BLaER1 (cell line): ENCODE results near the gene PDX1.

Experiments used
- H3K27ac ChIP-seq: shearing (Covaris generic); formaldehyde crosslinking; 2 replicates; pipeline ENCODE4 v1.8.1; 2022
- H3K27me3 ChIP-seq: shearing (Covaris generic); formaldehyde crosslinking; 2 replicates; pipeline ENCODE4 v1.8.1; 2022
- H3K36me3 ChIP-seq: shearing (Covaris generic); formaldehyde crosslinking; 2 replicates; pipeline ENCODE4 v1.8.1; 2022
- H3K4me1 ChIP-seq: shearing (Covaris generic); formaldehyde crosslinking; 2 replicates; pipeline ENCODE4 v1.8.1; 2022
- H3K4me2 ChIP-seq: shearing (Covaris generic); formaldehyde crosslinking; 2 replicates; pipeline ENCODE4 v1.8.1; 2022
- H3K4me3 ChIP-seq: shearing (Covaris generic); formaldehyde crosslinking; 2 replicates; pipeline ENCODE4 v1.8.1; 2022
- H3K9ac ChIP-seq: shearing (Covaris generic); formaldehyde crosslinking; 2 replicates; pipeline ENCODE4 v1.8.1; 2022
- H3K9me3 ChIP-seq: shearing (Covaris generic); formaldehyde crosslinking; 2 replicates; pipeline ENCODE4 v1.8.1; 2022
- H4K20me1 ChIP-seq: shearing (Covaris generic); formaldehyde crosslinking; 2 replicates; pipeline ENCODE4 v1.8.1; 2022
- Cebpa-rat ChIP-seq: shearing (Covaris generic); IDR thresholded peaks from 2 replicates; pipeline ENCODE4 v1.8.1; 2022

Gene PDX1

DNA sequence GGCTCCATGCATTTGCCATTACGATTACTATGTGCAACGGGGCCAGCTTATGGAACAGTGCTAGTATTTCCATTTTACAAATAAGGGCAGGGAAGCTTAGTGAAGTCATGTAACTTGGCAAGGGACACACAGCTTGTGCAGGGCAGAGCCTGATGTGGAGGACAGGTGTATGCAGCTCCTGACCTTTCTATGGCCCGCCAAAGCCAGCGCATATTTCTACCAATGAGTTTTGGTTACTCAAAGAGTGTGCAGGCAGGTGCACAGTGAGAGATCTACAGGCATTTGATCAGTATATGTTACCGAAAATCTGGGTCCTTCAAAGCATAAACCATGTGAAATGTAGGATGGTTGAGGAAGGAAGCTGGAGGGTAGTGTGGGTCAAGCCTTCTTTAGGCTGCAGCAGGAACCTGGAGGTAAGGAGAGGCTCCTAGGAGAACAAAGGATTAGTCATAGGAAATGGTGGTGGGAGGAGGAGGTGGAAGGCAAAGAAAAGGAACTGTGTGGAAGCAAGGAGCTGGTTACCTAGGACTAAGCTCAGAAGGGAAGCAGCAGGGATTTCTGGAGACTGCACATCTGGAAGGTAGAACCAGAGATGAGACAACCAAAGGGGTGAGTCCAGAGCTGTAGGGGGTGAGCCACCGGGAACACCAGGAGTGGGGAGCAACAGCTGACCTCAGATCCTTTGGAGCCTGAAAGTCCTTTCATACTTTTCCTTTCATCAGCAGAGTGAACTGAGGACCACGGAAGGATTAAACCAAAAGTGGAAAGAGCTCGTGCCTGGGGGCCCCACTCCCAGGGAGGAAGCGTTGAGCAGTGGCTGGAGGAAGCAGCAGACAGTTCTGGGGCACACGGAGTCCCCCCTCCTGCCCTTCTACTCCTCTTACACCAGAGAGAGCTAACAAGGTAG is 4.2 kb upstream of the PDX1 start:
- peaks cover 13% of the 10 kb centered on the region for H3K9me3 ChIP-seq
- no peak overlapping the region for H3K9ac ChIP-seq
- peaks cover 46% of the 10 kb centered on the region for H4K20me1 ChIP-seq
- peaks cover 71% of the 10 kb centered on the region for H3K27me3 ChIP-seq
- no peak overlapping the region for H3K4me3 ChIP-seq
- no peak for TF ChIP-seq Cebpa-rat
- H3K27ac ChIP-seq = no peak overlapping the region
- no peaks in the 10 kb centered on the region for H3K36me3 ChIP-seq
- H3K4me2 ChIP-seq = no peak overlapping the region
- peaks cover 6% of the 10 kb centered on the region; the same call in 1 of the 2 replicates for H3K4me1 ChIP-seq

DNA sequence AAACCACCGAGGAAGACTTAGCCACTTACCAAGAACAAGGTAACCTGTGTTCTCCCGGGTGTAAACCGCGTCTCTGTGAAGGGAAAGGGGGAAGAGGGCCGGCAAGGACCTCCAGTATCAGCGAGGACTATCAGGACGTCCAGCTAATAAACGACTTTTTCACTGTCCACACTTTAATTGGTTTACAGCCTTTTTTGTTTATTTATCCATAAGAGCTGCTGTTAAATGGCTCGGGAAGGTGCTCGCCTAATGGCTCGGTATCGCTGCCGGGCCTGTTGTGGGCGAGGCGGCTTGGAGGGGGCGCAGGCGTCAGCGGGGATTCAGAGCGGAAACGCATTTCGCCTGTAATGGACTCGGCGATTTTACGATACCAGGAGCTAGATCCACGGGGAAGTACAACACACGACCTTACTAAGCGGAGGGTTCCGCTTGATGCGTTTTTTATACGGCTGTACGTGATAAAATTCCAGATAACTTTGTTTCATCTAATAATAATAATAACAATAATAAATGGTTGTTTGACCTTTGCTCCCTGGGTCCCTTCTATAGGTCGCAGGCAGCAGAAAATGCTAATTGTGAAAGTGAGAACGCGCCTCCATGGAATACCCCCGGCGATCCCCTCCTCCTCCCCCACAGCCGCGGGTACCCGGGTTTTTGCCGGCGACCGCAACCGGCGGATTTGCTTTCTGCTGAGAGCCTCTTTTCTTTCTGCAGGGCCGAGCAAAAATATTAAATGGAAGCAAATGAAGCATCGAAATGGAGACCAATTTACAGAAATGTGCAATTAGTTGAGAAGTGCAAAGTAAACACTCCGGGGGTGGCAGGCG is 2.5 kb upstream of the PDX1 start:
- Histone ChIP-seq H4K20me1 (peaks cover 63% of the 10 kb centered on the region), H3K4me2 (no peak overlapping the region), H3K27me3 (peaks cover 89% of the 10 kb centered on the region), H3K4me1 (peaks cover 20% of the 10 kb centered on the region), H3K27ac (no peak overlapping the region), H3K4me3 (no peak overlapping the region), H3K9me3 (peaks cover 13% of the 10 kb centered on the region), H3K9ac (no peak overlapping the region), H3K36me3 (no peaks in the 10 kb centered on the region)
- no peak for TF ChIP-seq Cebpa-rat

DNA sequence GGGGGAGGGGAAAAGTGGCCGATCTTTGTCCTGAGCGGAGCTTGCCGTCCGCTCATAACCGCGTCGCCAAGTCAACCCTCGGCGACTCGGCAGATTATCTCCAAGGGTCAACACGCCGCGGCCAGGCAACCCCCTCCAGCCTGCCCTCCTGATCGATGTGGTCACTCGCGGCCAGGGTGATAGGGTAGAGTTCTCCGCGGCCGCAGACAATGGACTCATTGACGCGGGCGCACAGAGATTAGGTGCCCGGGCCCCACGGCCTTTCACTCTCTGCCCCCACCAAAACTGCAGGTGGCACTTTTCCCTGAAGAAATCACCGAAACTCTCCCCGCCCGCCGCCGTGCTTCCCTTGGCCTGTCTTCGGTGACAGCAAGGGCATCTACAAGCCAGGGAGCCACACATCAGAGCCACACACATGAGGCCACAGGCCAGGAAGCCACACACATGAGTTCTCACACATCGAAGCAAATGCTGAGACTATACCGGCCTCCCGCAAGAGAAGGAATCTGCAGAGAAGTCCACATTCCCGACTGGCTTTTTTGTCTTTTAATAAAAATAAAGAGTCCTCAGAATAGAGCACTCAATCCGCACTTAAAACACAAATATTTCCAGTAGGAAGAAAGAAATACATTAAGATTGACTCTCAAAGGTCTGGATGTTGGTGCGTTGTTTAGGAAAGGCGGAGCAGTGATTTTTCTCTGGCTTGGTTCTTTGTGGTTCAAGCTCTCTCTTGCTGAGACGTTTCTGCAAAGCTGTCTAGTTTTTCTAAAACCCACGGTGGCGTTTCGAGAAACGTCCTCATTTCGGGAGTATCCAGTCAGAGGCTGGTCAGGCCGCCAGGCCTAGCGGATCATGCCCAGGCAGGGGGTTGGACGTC is 1.5 kb upstream of the PDX1 start:
- Histone ChIP-seq H3K9me3 (peaks cover 18% of the 10 kb centered on the region), H3K4me2 (no peak overlapping the region), H3K36me3 (no peaks in the 10 kb centered on the region), H4K20me1 (peaks cover 73% of the 10 kb centered on the region), H3K4me1 (peaks cover 20% of the 10 kb centered on the region), H3K4me3 (no peak overlapping the region), H3K9ac (no peak overlapping the region), H3K27ac (no peak overlapping the region), H3K27me3 (peaks cover 98% of the 10 kb centered on the region)
- no peak for TF ChIP-seq Cebpa-rat

DNA sequence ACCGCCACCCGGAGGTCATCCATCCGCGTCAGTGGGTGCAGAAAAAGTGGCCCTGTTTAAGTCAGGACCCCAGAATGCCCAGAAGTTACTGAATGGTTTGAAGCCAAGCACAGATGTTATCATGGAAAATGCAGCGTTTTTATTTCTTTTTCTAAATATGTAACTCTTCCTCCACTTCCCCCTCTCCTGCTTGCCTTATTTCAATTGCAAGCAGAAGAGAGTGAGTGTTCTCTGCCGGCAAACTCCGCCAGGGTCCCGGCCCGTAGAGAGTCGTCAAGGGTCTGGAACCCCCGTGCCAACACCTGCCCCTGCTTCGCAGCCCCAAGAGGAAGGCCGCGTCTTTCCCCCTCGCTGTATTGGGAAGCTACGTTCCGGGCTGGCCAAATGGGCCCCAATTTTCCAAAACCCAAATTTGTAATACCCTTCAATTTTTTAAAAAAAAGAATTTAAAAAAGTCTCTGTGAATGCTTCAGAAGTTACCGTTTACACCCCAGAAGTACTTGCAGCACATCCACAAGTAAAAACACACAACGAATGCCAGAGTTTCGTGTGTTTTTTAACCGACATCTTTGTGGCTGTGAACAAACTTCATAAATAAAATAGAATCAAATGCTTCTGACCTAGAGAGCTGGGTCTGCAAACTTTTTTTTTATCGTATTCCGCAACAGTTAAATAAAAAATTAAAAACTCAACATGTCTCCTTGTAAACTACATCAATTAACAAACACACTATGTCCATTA is 712 bp upstream of the PDX1 start:
- TF ChIP-seq Cebpa-rat = no peak
- Histone ChIP-seq H3K27ac (no peak overlapping the region), H4K20me1 (peaks cover 81% of the 10 kb centered on the region), H3K4me3 (no peak overlapping the region), H3K4me2 (no peak overlapping the region; the same call in 1 of the 2 replicates), H3K4me1 (peaks cover 20% of the 10 kb centered on the region), H3K27me3 (peaks cover 100% of the 10 kb centered on the region), H3K9ac (no peak overlapping the region), H3K36me3 (no peaks in the 10 kb centered on the region), H3K9me3 (peaks cover 26% of the 10 kb centered on the region)

DNA sequence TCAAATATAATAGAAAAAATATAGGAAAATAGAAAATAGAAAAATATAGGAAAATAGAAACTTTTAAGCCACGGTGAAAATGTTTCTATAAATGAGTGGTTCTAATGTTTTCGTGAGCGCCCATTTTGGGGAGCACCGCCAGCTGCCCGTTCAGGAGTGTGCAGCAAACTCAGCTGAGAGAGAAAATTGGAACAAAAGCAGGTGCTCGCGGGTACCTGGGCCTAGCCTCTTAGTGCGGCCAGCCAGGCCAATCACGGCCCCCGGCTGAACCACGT is 204 bp upstream of the PDX1 start:
- no peaks in the 10 kb centered on the region for H3K36me3 ChIP-seq
- H3K9ac ChIP-seq = no peak overlapping the region
- H3K27me3 ChIP-seq = peaks cover 100% of the 10 kb centered on the region
- H4K20me1 ChIP-seq = peaks cover 86% of the 10 kb centered on the region
- H3K9me3 ChIP-seq = peaks cover 31% of the 10 kb centered on the region
- H3K27ac ChIP-seq = no peak overlapping the region
- TF ChIP-seq Cebpa-rat = no peak
- H3K4me3 ChIP-seq = peak overlapping the region; percentile 61
- peaks cover 20% of the 10 kb centered on the region for H3K4me1 ChIP-seq
- peak overlapping the region; percentile 51 for H3K4me2 ChIP-seq

DNA sequence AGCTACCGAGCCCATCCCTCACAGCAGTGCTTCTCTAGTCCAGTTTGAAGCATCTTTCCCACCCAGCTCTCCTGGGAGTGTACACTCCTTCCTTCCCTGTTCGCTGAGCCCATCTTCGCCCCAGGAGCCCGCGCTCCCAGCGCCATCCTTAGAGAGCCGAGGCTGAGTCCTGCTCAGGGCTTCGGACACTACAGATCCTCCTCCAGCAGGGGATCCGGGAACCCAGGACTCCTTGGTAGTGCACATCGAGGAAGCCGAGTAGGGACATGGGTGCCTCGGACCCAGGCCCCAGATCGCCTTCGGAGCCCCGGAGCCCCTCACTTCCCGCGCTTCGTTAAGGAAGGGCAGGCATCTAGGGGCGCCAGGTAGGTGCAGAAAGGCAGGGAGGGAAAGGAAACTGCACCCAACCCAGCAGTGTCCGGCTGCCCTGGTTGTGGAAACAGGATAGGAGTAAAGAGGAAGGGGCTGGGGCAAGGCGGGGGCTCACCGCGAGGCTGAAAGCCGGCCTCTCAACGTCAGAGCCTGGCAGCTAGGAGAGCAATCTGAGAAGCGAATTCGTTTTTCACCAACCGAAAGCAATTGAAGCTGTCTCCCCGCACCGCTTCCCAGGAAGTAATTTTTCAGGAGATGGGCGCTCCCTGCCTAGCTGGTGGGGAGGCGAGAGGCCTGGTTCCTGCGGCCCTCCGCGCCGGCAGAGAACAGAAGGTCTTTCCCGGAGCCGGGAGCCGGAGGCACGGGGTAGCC is 1.0 kb downstream of the PDX1 start:
- Histone ChIP-seq H3K4me1 (peaks cover 20% of the 10 kb centered on the region), H4K20me1 (peaks cover 88% of the 10 kb centered on the region), H3K4me3 (peak overlapping the region; percentile 61), H3K9me3 (peaks cover 43% of the 10 kb centered on the region), H3K27me3 (peaks cover 100% of the 10 kb centered on the region), H3K36me3 (no peaks in the 10 kb centered on the region), H3K9ac (no peak overlapping the region), H3K27ac (no peak overlapping the region), H3K4me2 (peak overlapping the region; percentile 87)
- TF ChIP-seq Cebpa-rat = no peak

DNA sequence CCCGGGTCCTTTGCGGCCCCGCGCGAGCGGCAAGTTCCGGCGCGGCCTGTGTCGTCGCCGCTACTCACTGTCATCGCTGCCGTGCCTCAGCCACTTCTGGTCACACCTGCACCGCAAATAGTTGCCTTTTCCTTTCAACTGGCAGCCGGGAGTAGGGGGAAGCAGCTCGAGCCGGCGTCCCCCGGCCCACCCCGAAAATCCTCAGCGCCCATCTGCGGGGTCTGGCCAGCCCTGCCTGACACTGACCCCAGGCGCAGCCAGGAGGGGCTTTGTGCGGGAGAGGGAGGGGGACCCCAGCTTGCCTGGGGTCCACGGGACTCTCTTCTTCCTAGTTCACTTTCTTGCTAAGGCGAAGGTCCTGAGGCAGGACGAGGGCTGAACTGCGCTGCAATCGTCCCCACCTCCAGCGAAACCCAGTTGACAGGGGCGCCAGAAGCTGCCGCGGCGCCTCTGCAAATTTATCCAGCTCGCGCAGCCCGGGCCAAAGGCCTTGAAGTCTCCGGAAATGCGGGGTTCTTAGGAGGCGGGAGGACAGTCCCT is 1.7 kb downstream of the PDX1 start:
- H3K9me3 ChIP-seq = peaks cover 50% of the 10 kb centered on the region
- no peak overlapping the region for H3K27ac ChIP-seq
- peak overlapping the region; percentile 87 for H3K4me2 ChIP-seq
- no peaks in the 10 kb centered on the region for H3K36me3 ChIP-seq
- no peak for TF ChIP-seq Cebpa-rat
- H3K4me1 ChIP-seq = peaks cover 20% of the 10 kb centered on the region
- peaks cover 90% of the 10 kb centered on the region for H4K20me1 ChIP-seq
- H3K9ac ChIP-seq = no peak overlapping the region
- peak overlapping the region; percentile 61 for H3K4me3 ChIP-seq
- peaks cover 100% of the 10 kb centered on the region for H3K27me3 ChIP-seq
